Gastrocnemius medialis (tissue), 4 donors: ENCODE data around the gene RNU11. TPM values are rescaled to one million over a fixed set of nuclear protein-coding genes. Genes with fewer than 3 reads are reported as not detected.
"Not testable (repeated sequence)": the region's sequence is repeated elsewhere in the genome, so short reads cannot be mapped to it uniquely, and the experiment has no call there.

Source experiments
- ATAC-seq, 2 donors: fragments of 150-250 bp; one replicate each; pipeline ENCODE4 v1.9.1; 2016
- DNase-seq, 2 donors: peaks; one replicate each; pipeline ENCODE4 v3.0.0-alpha.2; 2019
- H3K27ac ChIP-seq, 4 donors: fragments of 200-600 bp; sonication (generic); 1 replicate in 1 of 4; 2 replicates in 3 of 4; pipeline ENCODE4 v1.5.1; 2016 to 2018; ENCODE audit warnings: mild to moderate bottlenecking in 2 of 4, moderate library complexity in 1 of 4
- H3K27me3 ChIP-seq, 3 donors: fragments of 200-600 bp; sonication (generic) in 2 of 3; 1 replicate in 1 of 3; 2 replicates in 2 of 3; pipeline versions ENCODE4 v1.5.1 to v1.6.0; 2016 to 2019; ENCODE audit warnings: mild to moderate bottlenecking in 1 of 3, moderate library complexity in 1 of 3
- H3K36me3 ChIP-seq, 2 donors: fragments of 200-600 bp; sonication (generic) in 1 of 2; one replicate each; pipeline ENCODE4 v1.5.1; 2017 to 2018
- H3K4me1 ChIP-seq, 2 donors: fragments of 200-600 bp; sonication (generic) in 1 of 2; one replicate each; pipeline ENCODE4 v1.5.1; 2016 to 2017; ENCODE audit warnings: mild to moderate bottlenecking in 2 of 2
- H3K4me3 ChIP-seq, 4 donors: fragments of 200-600 bp; sonication (generic) in 3 of 4; 1 replicate in 1 of 4; 2 replicates in 3 of 4; pipeline ENCODE4 v1.5.1; 2016 to 2019; ENCODE audit warnings: mild to moderate bottlenecking in 2 of 4
- H3K9me3 ChIP-seq, 3 donors: fragments of 200-600 bp; sonication (generic) in 2 of 3; 1 replicate in 1 of 3; 2 replicates in 2 of 3; pipeline ENCODE4 v1.5.1; 2016 to 2019
- POLR2A ChIP-seq, 2 donors: fragments of 450-650 bp; IDR thresholded peaks; one replicate each; pipeline ENCODE4 v1.6.1; 2017; ENCODE audit warnings: antibody characterized with exemption in 2 of 2, mild to moderate bottlenecking in 2 of 2, moderate library complexity in 2 of 2
- in situ Hi-C, 4 donors: fragments of 200-750 bp; cut with MboI; loops; one replicate each; pipeline versions ENCODE4 v1.15.0 to v1.8.0; 2017; ENCODE audit warnings: low sequenced_read_pairs in 4 of 4
- intact Hi-C: fragments of 100-400 bp; cut with DNase I; formaldehyde crosslinking; loops from one replicate; pipeline ENCODE4 v1.15.1; 2023; ENCODE audit warnings: low total_unique reads
- total RNA-seq, 4 donors: library from RNA; depleted of rRNA; stranded (reverse); fragments of >200 nt; gene quantifications; one replicate each; pipeline versions ENCODE4 v1.1.0 to v1.2.3, GENCODE V29; 2016
- TF ChIP-seq, protein P1 (sequence below), 5 experiments: fragments of 450-650 bp in 3 of 5; fragments of 200-600 bp in 2 of 5; sonication (generic) in 2 of 5; IDR thresholded peaks in 4 of 5; conservative IDR thresholded peaks in 1 of 5; 1 replicate in 4 of 5; 2 replicates in 1 of 5; pipeline ENCODE4 v1.5.1; 2016 to 2019; ENCODE audit warnings: antibody characterized with exemption in 5 of 5, mild to moderate bottlenecking in 3 of 5, moderate library complexity in 3 of 5

Gene RNU11
- total RNA-seq, 4 donors from 2014 or later: not detected

DNA sequence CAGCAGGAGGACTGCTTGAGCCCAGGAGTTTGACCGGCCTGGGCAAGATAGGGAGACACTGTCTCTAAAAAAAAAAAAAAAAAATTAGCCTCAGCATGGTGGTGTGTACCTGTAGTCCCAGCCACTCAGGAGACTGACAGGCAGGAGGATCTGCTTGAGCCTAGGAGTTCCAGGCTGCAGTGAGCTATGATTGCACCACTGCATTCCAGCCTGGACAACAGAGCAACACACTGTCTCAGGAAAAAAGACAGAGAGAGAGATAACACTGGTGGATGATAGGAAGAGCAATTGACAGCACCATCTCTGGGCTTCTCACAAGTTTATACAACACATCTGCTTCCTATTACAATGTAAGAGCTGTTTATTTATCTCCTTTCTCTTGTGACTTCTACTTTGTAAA lies 2.4 kb upstream of the RNU11 start:
- in situ Hi-C loops: loop anchor here in 3 of 4 donors (10.0 to 25.0 kb wide), 3 partner anchors 89 to 241 kb away; partner anchors contain the start of gene YTHDF2 (in 1 of the 3)
- no peak for ATAC-seq

DNA sequence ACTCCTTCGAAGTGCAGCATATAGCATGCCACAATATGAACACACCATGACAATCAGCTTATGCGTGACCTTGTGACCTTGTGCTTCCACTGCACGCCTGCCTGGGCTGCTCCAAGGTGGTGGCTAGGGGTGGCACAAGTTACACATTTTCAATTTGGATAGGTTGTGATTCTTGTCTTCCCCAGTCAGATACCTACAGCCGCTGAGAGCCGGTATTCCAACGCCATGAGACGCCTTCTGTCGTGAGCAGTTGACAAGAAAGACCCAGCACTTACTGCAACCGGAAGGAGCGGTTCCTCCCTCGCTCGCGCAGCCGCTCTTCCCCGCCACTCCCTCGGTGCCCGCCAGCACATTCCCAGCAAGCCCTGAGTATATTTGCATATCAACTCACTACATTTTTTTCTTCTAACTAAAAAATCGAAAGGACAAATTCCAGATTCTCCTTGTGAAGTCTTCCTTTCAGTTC lies 359 bp upstream of the RNU11 start:
- Histone ChIP-seq H3K27ac (peak overlapping the region; percentile 90 to 96 (median 94)), H3K4me3 (peak overlapping the region; percentile 48 to 60 (median 56)), H3K27me3 (no peaks in the 10 kb centered on the region), H3K9me3 (no peaks in the 10 kb centered on the region), H3K36me3 (no peaks in the 10 kb centered on the region), H3K4me1 (peaks cover 18 to 29% of the 10 kb centered on the region in 2 donors)
- intact Hi-C loops: loop anchor here (1.0 to 5.0 kb wide), 2 partner anchors 20 to 401 kb away; partner anchors contain the start of gene GMEB1
- ATAC-seq (peak; percentile 79 to 90), DNase-seq (peak; percentile 88 to 95)
- TF ChIP-seq POLR2A (IDR thresholded peaks at IDR 0.05): no peak
- TF ChIP-seq, protein P1, sequence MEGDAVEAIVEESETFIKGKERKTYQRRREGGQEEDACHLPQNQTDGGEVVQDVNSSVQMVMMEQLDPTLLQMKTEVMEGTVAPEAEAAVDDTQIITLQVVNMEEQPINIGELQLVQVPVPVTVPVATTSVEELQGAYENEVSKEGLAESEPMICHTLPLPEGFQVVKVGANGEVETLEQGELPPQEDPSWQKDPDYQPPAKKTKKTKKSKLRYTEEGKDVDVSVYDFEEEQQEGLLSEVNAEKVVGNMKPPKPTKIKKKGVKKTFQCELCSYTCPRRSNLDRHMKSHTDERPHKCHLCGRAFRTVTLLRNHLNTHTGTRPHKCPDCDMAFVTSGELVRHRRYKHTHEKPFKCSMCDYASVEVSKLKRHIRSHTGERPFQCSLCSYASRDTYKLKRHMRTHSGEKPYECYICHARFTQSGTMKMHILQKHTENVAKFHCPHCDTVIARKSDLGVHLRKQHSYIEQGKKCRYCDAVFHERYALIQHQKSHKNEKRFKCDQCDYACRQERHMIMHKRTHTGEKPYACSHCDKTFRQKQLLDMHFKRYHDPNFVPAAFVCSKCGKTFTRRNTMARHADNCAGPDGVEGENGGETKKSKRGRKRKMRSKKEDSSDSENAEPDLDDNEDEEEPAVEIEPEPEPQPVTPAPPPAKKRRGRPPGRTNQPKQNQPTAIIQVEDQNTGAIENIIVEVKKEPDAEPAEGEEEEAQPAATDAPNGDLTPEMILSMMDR (IDR thresholded peaks at IDR 0.05 in 4 of 5, conservative IDR thresholded peaks at IDR 0.05 in 1 of 5): no peak
- in situ Hi-C loops: loop anchor here in 3 of 4 donors (10.0 to 25.0 kb wide), 3 partner anchors 87 to 239 kb away; partner anchors contain the start of gene YTHDF2 (in 1 of the 3)

More for the DNA sequence above, 2.4 kb upstream of the RNU11 start:
- Histone ChIP-seq H3K36me3 (no peaks in the 10 kb centered on the region), H3K27me3 (no peaks in the 10 kb centered on the region), H3K27ac (peak overlapping the region; percentile 90 to 96 (median 94)), H3K4me3 (no peak overlapping the region), H3K4me1 (peaks cover 26 to 40% of the 10 kb centered on the region in 2 donors), H3K9me3 (no peaks in the 10 kb centered on the region)
- peak in 1 of 2 donors; percentile 60 for DNase-seq
- TF ChIP-seq POLR2A (IDR thresholded peaks at IDR 0.05): no peak
- TF ChIP-seq, protein P1 (IDR thresholded peaks at IDR 0.05 in 4 of 5, conservative IDR thresholded peaks at IDR 0.05 in 1 of 5): no peak
- intact Hi-C loops: loop anchor here (5.0 kb wide), 1 partner anchor 399 kb away; no protein-coding TSS in a partner anchor

- intact Hi-C loops, in situ Hi-C loops, ATAC-seq, H3K27ac ChIP-seq, DNase-seq, H3K36me3 ChIP-seq, H3K4me3 ChIP-seq, H3K9me3 ChIP-seq, H3K27me3 ChIP-seq, H3K4me1 ChIP-seq: not testable (repeated sequence)
These were observed 4.7 kb downstream of the RNU11 start for GRCh38 chr1:28653063-28653462.

DNA sequence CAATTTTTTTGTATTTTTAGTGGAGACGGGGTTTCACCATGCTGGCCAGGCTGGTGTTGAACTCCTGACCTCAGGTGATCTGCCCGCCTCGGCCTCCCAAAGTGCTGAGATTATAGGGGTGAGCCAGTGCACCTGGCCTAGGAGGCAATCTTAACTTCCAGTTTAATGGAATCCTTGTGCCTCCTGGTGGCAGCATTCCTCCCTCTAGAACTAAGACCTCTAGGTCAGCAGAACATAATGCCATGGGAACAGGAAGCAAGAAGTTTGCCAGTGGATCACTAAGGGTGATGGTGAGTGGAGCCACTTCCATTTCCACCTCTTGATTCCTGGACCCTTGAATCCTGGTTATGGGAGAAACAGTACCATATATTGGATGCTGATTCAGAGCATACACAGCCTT lies 5.5 kb downstream of the RNU11 start:
- H3K27ac ChIP-seq: peak overlapping the region in 1 of 4 donors; percentile 59
- H3K4me3 ChIP-seq, intact Hi-C loops, H3K36me3 ChIP-seq, H3K9me3 ChIP-seq, H3K4me1 ChIP-seq, DNase-seq, H3K27me3 ChIP-seq, in situ Hi-C loops, ATAC-seq: not testable (repeated sequence)

GRCh38 chr1:28655448-28656311 lies 7.3 kb downstream of the RNU11 start:
- peak overlapping the region in 3 of 4 donors; percentile 29 to 59 (median 30) for H3K27ac ChIP-seq
- H3K9me3 ChIP-seq, in situ Hi-C loops, H3K4me3 ChIP-seq, H3K27me3 ChIP-seq, H3K4me1 ChIP-seq, H3K36me3 ChIP-seq, intact Hi-C loops: not testable (repeated sequence)
- ATAC-seq: peak; percentile 72 to 80
- peak; percentile 45 to 87 for DNase-seq

- in situ Hi-C loops: no loop called here
- no peak for DNase-seq
- Histone ChIP-seq H3K27ac (peak overlapping the region in 3 of 4 donors; percentile 29 to 52 (median 30)), H3K36me3 (no peaks in the 10 kb centered on the region), H3K4me3 (no peak overlapping the region), H3K9me3 (no peaks in the 10 kb centered on the region), H3K27me3 (no peaks in the 10 kb centered on the region), H3K4me1 (peaks cover 0 to 5% of the 10 kb centered on the region in 2 donors)
- TF ChIP-seq, protein P1 (IDR thresholded peaks at IDR 0.05 in 4 of 5, conservative IDR thresholded peaks at IDR 0.05 in 1 of 5): no peak
- no peak for TF ChIP-seq POLR2A (IDR thresholded peaks at IDR 0.05)
- no peak for ATAC-seq
- intact Hi-C loops: no loop called here
These were observed 7.9 kb downstream of the RNU11 start for GRCh38 chr1:28656335-28656734.
